HG03558 (cell line): Measurements from ENCODE around the gene NISCH.

Source experiments
- ATAC-seq: cut with Tn5 transposase; IDR thresholded peaks from one replicate; pipeline ENCODE4 v1.9.1; 2021; ENCODE audit warnings: moderate number of reproducible peaks; ENCODE audit not compliant: unreplicated experiment; ENCODE audit errors: extremely low read depth

NISCH gene

GRCh38 chr3:52455283-52456168 lies at the start of gene NISCH:
Gene NISCH (plus strand): TSS chr3:52455604. CDS start chr3:52455642, 38 bp downstream.
- peak; percentile 48 for ATAC-seq

DNA sequence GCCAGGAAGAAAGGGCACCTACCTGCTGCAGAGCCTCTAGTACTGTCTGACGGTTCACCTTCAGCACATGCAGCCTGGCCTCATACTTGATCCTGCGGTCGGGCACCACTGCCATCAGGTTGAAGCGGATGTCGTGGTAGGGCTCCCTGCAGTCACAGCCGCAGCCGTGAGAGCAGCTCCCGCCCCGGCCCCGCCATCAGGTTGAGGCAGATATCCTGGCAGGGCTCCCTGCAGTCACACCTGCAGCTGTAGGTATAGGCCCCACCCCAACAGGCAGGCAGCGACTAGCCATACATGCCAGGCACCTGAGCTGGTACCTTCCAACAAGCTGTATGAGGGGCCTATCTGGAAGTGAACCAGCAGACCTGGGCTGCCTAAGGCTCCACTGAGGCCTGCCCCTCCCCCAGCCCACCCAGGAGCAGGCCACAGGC lies 49.2 kb upstream of the NISCH start:
- no peak for ATAC-seq

DNA sequence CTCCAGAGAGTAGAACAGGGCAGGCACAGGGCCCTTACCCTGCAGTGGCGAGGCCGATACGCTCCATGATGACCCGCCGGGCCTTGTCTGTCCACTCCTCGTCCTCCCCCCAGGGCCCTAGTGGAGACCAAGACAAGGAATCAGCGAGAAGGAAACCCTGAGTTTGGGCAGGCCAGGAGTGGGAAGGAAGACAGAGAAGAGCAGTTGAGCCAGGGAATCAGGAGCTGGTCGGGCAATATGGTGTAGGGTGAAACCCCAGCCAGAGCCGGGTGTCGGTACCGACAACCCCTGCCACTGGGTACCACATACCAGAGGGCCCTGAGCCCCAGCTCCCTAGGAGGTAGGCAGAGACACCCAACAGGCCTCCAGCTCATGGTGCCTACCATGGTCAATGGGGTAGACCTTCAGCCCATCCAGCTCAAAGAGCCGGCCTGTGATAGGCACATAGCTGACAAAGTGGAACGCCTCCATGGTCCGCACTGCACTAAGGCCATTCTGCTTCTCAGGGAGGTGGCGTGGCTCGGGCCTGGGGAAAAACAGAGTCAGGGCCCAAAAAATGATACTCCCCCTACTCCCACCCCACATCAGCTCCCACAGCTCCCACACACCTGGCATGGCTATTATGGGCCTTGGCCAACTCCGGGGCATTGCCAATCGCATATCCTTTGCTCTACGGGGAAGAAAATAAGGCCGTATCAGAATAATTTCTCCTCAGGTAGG lies 48.5 kb upstream of the NISCH start:
- ATAC-seq = no peak

DNA sequence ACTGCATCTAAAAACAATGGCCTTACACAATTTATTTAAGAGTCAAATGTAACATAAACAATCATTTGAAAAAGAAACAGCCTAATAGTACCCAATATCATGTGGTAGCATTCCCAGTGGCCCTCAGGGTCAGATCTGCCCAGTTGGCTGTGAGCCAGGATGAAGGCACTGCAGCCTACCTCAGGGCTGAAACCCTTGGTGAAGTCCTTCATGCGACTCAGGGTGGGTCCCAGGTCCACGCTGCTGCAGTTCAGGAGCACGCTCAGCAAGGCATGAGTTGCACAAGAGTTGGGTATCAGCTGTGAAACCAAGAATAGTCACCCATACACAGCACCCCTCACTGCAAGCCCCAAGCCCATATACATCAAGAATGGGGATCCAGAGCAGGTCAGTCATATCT lies 47.6 kb upstream of the NISCH start:
- ATAC-seq = no peak

DNA sequence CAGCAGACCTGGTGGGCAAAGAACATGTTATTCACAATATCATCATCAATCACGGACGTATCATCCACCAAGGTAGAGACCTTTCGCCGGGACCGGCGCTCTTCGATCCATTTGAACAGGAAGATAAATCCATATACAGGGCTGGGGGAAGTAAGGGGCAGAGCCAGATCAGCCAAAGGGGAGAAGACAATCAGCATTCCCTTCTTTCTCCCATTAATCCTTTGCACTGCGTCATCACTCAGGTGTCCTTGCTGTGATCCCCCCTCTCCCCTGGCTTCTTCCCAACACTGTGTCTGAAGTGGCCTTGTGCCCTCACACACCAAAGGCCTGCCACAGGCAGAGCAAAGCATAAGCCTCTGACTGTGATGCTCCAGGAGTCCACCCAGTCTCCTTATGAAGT lies 46.9 kb upstream of the NISCH start:
- no peak for ATAC-seq

DNA sequence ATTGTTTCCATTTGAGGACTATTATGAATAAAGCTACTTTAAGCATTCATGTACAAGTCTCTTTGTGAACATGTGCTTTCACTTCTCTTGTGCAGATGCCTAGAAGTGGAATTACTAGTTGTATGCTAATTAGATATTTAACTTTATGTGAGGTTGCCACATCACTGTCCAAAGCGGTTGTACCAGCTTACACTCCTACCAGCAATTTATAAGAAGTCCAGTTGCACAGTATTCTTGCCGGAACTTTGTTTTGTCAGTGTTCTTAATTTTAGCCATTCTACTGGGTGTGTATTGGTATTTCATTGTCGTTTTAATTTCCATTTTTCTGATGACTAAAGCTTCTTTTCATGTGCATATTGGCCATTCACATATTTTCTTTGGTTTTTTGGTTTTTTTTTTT lies 39.6 kb upstream of the NISCH start:
- ATAC-seq = no peak

GRCh38 chr3:52420388-52420787 lies 35.0 kb upstream of the NISCH start:
- no peak for ATAC-seq

GRCh38 chr3:52422669-52423068 lies 32.7 kb upstream of the NISCH start:
- ATAC-seq = no peak

GRCh38 chr3:52423173-52423572 lies 32.2 kb upstream of the NISCH start:
- no peak for ATAC-seq

GRCh38 chr3:52428151-52429005 lies 27.0 kb upstream of the NISCH start:
- no peak for ATAC-seq

- no peak for ATAC-seq
These were observed 26.4 kb upstream of the NISCH start for GRCh38 chr3:52429031-52429430.

GRCh38 chr3:52429779-52430415 lies 25.5 kb upstream of the NISCH start:
- no peak for ATAC-seq

GRCh38 chr3:52430416-52430810 lies 25.0 kb upstream of the NISCH start:
- ATAC-seq = no peak

DNA sequence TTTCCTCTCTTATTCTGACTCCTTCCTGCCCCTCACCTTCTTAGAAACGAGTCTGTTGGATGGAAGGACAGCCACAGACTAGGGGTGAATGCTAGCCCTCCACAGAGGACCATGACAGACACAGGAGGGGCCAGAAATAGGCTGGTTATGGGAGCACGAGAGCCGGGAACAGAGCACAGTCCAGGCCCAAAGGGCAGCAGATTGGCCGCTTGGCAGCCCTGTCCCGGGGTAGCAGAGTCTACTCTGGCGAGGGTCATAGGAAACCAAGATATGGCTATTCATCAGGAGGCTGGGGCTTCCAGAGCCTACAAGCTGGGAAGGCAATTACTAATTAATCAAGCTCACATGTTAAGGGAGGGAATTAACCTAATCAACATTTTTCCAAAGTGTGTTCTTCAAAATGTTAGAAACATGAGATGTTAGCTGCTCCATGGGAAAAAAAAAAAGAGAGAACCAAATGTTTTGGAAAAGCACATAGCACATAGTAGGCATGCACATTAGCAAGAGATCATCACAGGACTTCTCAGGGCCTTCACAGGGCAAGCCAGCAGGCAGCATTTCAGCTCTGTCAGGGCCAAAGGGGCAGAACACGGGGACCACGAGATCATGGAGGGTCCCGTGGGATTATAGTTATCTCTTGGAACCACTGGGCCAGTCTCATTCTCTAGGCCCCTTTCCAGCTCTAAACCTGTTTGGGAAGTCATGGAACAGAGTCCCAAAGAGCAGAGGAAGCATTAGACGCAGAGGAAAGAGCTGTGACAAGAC lies 23.8 kb upstream of the NISCH start:
- ATAC-seq = no peak

GRCh38 chr3:52432225-52432624 lies 23.2 kb upstream of the NISCH start:
- no peak for ATAC-seq

- no peak for ATAC-seq
These were observed 22.7 kb upstream of the NISCH start for GRCh38 chr3:52432691-52433141.

DNA sequence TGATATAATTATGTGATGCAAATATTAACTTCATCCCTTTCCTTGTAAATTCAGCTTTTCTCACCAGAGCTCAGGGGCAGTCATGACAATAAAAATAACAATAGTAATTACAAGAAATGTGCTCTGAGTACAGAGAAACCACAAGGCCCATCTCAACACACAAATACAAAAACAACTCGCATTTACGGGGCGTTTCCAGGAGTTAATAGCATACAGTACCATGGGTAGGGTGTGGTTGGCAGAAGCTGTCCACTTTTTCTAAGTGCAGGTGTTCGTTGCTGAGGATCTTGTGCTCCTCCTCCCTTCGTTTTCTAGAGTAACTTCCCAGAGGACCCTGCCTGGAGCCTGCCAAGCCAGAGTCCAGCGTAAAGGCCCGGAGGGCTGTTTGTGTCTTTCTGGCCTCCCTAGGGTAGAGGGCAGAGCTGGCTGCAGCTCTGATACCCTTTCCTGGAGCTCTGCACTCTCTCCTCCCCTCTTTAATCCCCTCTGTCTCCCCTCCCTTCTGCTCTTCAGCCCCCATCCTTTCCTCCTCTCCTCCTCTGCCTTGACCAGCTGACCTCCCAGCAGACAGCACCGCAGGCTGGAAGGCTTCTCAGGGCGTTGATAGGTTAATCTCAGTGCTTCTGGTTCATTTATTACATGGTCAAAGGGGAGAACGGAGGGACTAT lies 21.9 kb upstream of the NISCH start:
- ATAC-seq = no peak

DNA sequence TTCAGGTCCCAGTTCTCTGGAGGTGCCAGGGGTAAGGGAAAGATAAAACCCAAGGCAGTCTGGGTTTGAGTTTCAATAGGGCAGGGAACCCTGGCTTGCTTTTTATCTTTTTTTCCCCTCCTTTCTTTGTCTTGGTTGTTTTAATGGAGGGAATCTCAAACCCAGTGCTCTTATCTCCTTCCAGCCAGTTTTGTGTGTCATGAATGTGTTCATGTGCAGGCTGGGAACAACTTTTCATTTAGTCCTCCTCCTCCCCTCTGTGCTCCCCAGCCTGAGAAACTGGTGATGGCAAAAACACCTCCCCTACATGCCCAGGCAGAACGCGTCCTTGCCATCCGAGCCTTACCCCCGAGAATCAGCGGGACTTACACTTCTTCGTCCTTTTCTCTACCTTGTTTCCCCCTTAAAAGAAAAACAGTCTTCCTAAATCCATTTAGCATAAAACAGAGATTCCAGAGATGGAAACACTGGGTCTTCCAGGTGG lies 21.4 kb upstream of the NISCH start:
- no peak for ATAC-seq
